ENCODE measurements around the gene UBE2D2.

DNA sequence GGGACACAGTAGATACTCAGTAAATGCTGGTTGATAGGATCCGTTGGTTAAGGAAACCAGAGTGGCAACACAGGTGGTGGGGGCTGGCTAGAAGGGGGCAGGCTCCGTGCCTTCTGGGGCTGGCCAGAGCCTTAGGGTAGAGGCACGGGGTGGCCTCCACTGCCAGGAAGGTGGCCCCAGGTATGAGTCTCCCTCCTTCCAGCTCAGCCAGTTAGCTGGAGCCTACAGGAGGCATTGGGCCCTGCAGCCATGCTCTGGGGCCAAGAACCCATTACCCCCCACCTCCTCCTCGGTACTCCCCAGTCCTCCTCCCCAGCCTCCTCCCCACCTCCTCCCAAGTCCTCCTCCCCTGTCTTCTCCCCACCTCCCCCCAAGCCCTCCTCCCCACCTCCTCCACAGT, 114.7 kb downstream of the UBE2D2 start:
- no peak for TF ChIP-seq EZH2 (IDR thresholded peaks at IDR 0.05; ENCODE audit: borderline replicate concordance, insufficient read depth, low read length, poor library complexity, severe bottlenecking)
- TF ChIP-seq, protein P1, sequence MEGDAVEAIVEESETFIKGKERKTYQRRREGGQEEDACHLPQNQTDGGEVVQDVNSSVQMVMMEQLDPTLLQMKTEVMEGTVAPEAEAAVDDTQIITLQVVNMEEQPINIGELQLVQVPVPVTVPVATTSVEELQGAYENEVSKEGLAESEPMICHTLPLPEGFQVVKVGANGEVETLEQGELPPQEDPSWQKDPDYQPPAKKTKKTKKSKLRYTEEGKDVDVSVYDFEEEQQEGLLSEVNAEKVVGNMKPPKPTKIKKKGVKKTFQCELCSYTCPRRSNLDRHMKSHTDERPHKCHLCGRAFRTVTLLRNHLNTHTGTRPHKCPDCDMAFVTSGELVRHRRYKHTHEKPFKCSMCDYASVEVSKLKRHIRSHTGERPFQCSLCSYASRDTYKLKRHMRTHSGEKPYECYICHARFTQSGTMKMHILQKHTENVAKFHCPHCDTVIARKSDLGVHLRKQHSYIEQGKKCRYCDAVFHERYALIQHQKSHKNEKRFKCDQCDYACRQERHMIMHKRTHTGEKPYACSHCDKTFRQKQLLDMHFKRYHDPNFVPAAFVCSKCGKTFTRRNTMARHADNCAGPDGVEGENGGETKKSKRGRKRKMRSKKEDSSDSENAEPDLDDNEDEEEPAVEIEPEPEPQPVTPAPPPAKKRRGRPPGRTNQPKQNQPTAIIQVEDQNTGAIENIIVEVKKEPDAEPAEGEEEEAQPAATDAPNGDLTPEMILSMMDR (IDR thresholded peaks at IDR 0.05; ENCODE audit: poor library complexity, severe bottlenecking), result no peak
